Mesodermal cell (in vitro differentiated cells): Measurements from ENCODE around the gene CPN1.
"Not testable (repeated sequence)": the region's sequence is repeated elsewhere in the genome, so short reads cannot be mapped to it uniquely, and the experiment has no call there.

ENCODE experiments used
- H3K27ac ChIP-seq: 2 replicates; pipeline ENCODE4 v1.7.0; 2013; ENCODE audit warnings: mild to moderate bottlenecking, low read depth, low read length, moderate library complexity; ENCODE audit not compliant: severe bottlenecking
- H3K36me3 ChIP-seq: 2 replicates; pipeline ENCODE4 v1.7.1; 2013; ENCODE audit warnings: mild to moderate bottlenecking, low read length, moderate library complexity; ENCODE audit not compliant: control insufficient read depth, insufficient read depth
- H3K4me1 ChIP-seq: one replicate; pipeline ENCODE4 v1.7.1; 2013; ENCODE audit warnings: mild to moderate bottlenecking, low read length; ENCODE audit not compliant: insufficient read depth, control insufficient read depth, poor library complexity, severe bottlenecking
- H3K4me3 ChIP-seq: 2 replicates; pipeline ENCODE4 v1.7.0; 2013; ENCODE audit warnings: low read length, control low read depth, mild to moderate bottlenecking; ENCODE audit not compliant: insufficient read depth, poor library complexity, severe bottlenecking; ENCODE audit errors: extremely low read depth
- H3K9me3 ChIP-seq: 2 replicates; pipeline ENCODE4 v1.7.1; 2013; ENCODE audit warnings: mild to moderate bottlenecking, low read length, moderate library complexity; ENCODE audit not compliant: control insufficient read depth
- WGBS, 2 experiments: methylation state at CpG; one replicate each; pipeline ENCODE4 v1.1.5; 2013; ENCODE audit warnings: missing lambda C conversion rate in 2 of 2; ENCODE audit not compliant: insufficient coverage in 2 of 2; 5-methylcytosine and 5-hydroxymethylcytosine counted together

CPN1 gene

GRCh38 chr10:100114460-100114859 lies 32.8 kb upstream of the CPN1 start:
- 91 to 93% methylated on average over 13 of the region's 13 CpGs for WGBS, 2 experiments
- H3K4me1 ChIP-seq: no peaks in the 10 kb centered on the region
- no peak overlapping the region for H3K27ac ChIP-seq
- no peaks in the 10 kb centered on the region for H3K36me3 ChIP-seq
- H3K9me3 ChIP-seq: no peaks in the 10 kb centered on the region
- H3K4me3 ChIP-seq: no peak overlapping the region

- Histone ChIP-seq H3K4me3 (no peak overlapping the region), H3K9me3 (peaks cover 4% of the 10 kb centered on the region), H3K4me1 (no peaks in the 10 kb centered on the region), H3K36me3 (no peaks in the 10 kb centered on the region), H3K27ac (no peak overlapping the region)
- WGBS, 2 experiments: 40% methylated on average over 1 of the region's 3 CpGs; no CpG with 5 or more reads in 1 of the 2 experiments
These were observed 28.0 kb upstream of the CPN1 start for GRCh38 chr10:100109670-100110069.

- 93 to 96% methylated on average over 7 to 8 of the region's 11 CpGs for WGBS, 2 experiments
- no peaks in the 10 kb centered on the region for H3K36me3 ChIP-seq
- H3K4me3 ChIP-seq: no peak overlapping the region
- H3K9me3 ChIP-seq: peaks cover 9% of the 10 kb centered on the region
- H3K27ac ChIP-seq: no peak overlapping the region
- no peaks in the 10 kb centered on the region for H3K4me1 ChIP-seq
These were observed 25.2 kb upstream of the CPN1 start for GRCh38 chr10:100106865-100107264.

- Histone ChIP-seq H3K36me3 (no peaks in the 10 kb centered on the region), H3K27ac (no peak overlapping the region), H3K9me3 (peaks cover 9% of the 10 kb centered on the region), H3K4me1 (peaks cover 5% of the 10 kb centered on the region), H3K4me3 (no peak overlapping the region)
- WGBS, 2 experiments: 87 to 93% methylated on average over 3 to 5 of the region's 5 CpGs
These were observed 22.6 kb upstream of the CPN1 start for GRCh38 chr10:100104300-100104699.

- 90% methylated on average over 2 of the region's 5 CpGs; no CpG with 5 or more reads in 1 of the 2 experiments for WGBS, 2 experiments
- H3K27ac ChIP-seq: no peak overlapping the region
These were observed 21.9 kb upstream of the CPN1 start for GRCh38 chr10:100103581-100103980.

GRCh38 chr10:100101192-100102076 lies 19.8 kb upstream of the CPN1 start:
- WGBS, 2 experiments: 67 to 81% methylated on average over 4 of the region's 6 CpGs
- Histone ChIP-seq H3K4me3 (no peak overlapping the region), H3K36me3 (no peaks in the 10 kb centered on the region), H3K9me3 (peaks cover 9% of the 10 kb centered on the region), H3K4me1 (peaks cover 5% of the 10 kb centered on the region), H3K27ac (no peak overlapping the region)

More at GRCh38 chr10:100103581-100103980, 21.9 kb upstream of the CPN1 start:
- Histone ChIP-seq H3K9me3 (peaks cover 9% of the 10 kb centered on the region), H3K36me3 (no peaks in the 10 kb centered on the region), H3K4me3 (no peak overlapping the region), H3K4me1 (peaks cover 5% of the 10 kb centered on the region)

DNA sequence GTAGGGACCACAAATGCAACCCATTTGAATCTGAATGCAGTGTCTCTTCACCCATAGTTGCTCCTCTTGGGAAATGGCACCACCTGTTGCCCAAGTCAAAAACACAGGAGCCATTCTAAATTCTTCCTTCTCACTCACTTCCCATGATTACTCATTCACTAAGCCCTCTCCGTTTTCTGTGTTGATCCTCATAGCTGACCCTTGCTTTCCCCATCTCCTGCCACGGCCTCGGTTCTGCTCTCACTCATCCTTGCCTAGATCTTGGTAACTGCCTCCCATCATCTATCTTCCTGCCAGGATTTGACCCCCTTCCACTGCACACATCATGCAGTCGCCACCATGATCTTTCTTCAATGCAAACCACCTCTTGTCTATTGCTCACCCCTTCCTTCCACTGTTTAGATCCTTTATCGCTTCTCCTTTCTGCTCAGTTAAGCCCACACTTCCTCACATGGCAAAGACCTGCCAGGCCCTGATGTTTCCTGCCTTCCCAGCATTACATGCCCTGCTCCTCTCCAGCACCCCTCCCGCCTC lies 19.0 kb upstream of the CPN1 start:
- H3K4me3 ChIP-seq: no peak overlapping the region
- 65 to 71% methylated on average over 6 of the region's 6 CpGs for WGBS, 2 experiments
- no peak overlapping the region for H3K27ac ChIP-seq
- no peaks in the 10 kb centered on the region for H3K36me3 ChIP-seq
- peaks cover 5% of the 10 kb centered on the region for H3K4me1 ChIP-seq
- peaks cover 9% of the 10 kb centered on the region for H3K9me3 ChIP-seq

GRCh38 chr10:100089241-100089640 lies 7.6 kb upstream of the CPN1 start:
- Histone ChIP-seq H3K4me3 (no peak overlapping the region), H3K27ac (no peak overlapping the region), H3K4me1 (no peaks in the 10 kb centered on the region), H3K9me3 (no peaks in the 10 kb centered on the region), H3K36me3 (no peaks in the 10 kb centered on the region)
- WGBS, 2 experiments: 74 to 100% methylated on average over 4 to 6 of the region's 6 CpGs

DNA sequence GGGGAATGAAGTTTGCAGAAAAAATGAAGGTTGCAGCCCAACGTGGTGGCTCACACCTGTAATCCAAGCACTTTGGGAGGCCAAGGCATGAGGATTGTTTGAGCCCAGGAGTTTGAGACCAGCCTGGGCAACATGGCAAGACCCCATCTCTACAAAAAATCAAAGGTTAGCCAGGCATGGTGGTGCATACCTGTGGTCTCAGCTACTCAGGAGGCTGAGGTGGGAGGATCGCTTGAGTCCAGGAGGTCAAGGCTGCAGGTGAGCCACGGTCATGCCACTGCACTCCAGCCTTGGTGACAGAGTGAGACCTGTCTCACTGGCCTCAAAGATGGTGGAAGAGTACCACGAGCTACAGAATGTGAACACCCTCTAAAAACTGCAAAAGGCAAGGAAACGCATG lies 5.0 kb upstream of the CPN1 start:
- not testable (repeated sequence) for H3K9me3 ChIP-seq, H3K27ac ChIP-seq, H3K4me3 ChIP-seq, H3K4me1 ChIP-seq, H3K36me3 ChIP-seq
- WGBS, 2 experiments: 75 to 83% methylated on average over 4 to 5 of the region's 5 CpGs

GRCh38 chr10:100085596-100085995 lies 3.9 kb upstream of the CPN1 start:
- Histone ChIP-seq H3K36me3 (no peaks in the 10 kb centered on the region), H3K4me3 (no peak overlapping the region), H3K27ac (no peak overlapping the region), H3K4me1 (no peaks in the 10 kb centered on the region), H3K9me3 (no peaks in the 10 kb centered on the region)
- 70 to 86% methylated on average over 2 of the region's 2 CpGs for WGBS, 2 experiments

- Histone ChIP-seq H3K4me3 (no peak overlapping the region), H3K27ac (no peak overlapping the region), H3K36me3 (no peaks in the 10 kb centered on the region), H3K4me1 (no peaks in the 10 kb centered on the region), H3K9me3 (no peaks in the 10 kb centered on the region)
- WGBS, 2 experiments: no CpG with 5 or more reads among the region's 1 CpG
These were observed 2.0 kb upstream of the CPN1 start for GRCh38 chr10:100083623-100084022.
